HG03520 (cell line): ENCODE results near the gene DLGAP3.

Source experiments
- ATAC-seq: cut with Tn5 transposase; IDR thresholded peaks from one replicate; pipeline ENCODE4 v1.9.1; 2021; ENCODE audit warnings: mild to moderate bottlenecking, moderate library complexity; ENCODE audit not compliant: unreplicated experiment

DLGAP3 gene

GRCh38 chr1:34904236-34905097, 25.0 kb downstream of the DLGAP3 start:
- no peak for ATAC-seq

DNA sequence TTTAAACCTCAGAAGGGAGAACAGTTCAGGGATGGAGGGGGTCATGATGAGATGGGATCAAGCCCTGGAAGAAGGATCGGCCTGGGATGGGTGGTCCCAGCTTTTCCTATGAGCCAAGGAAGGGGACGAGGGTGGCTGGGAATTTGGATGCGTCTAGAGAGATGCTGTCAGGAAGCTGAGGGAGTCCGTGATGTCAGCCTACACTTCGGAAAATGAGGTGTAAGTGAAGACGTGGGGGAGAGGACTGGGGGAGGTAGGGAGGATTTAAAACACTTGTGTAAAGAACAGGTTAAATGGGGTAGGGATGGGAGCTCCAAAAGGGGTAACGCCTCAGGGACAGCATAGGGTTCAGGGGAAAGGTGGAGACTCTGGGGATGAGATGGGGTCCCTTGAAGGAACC, 27.5 kb downstream of the DLGAP3 start:
- no peak for ATAC-seq

- no peak for ATAC-seq
Observed at GRCh38 chr1:34900775-34901502, 28.5 kb downstream of the DLGAP3 start.

- ATAC-seq, result no peak
Observed at GRCh38 chr1:34899906-34900305, 29.5 kb downstream of the DLGAP3 start.

DNA sequence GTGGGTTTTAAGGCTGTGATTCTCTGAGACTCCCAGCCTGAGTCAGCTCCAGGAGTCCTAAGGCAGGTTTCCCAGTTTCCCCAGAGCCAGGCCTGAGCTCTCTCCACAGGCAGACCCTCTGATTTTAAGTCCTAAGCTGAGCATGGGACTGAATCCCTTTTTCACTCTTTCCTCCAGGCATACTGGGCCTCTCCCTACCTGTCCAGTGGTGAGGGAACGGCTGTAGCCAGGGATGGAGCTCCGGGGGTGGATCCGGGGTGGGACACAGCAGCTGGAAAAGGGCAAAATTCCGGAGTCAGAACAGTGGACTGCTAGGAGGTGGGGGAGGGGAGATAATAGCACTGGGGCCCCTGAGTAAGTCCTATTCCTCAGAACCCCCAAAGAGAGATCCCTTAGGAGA, 30.0 kb downstream of the DLGAP3 start:
- no peak for ATAC-seq

- no peak for ATAC-seq
Observed at GRCh38 chr1:34898330-34898761, 31.1 kb downstream of the DLGAP3 start.

DNA sequence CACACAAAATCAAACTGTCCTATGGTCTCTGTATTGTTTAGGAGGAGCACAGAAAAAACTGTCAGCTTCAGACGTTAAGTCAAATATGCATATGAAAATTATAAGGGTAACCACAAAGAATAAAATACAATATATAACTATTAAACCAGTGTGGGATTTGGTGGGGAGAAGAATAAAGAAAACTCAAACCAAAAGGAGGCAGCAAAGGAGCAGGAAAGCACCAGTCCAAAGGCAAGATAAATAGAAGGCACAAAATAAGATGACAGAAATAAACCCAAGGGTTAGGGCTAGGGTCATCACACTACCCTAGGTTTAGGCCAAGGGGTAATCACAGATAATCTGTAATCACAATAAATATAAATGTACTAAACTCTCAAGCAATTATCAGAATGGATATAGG, 32.8 kb downstream of the DLGAP3 start:
- no peak for ATAC-seq

- no peak for ATAC-seq
Observed at GRCh38 chr1:34889705-34890104, 39.7 kb downstream of the DLGAP3 start.

DNA sequence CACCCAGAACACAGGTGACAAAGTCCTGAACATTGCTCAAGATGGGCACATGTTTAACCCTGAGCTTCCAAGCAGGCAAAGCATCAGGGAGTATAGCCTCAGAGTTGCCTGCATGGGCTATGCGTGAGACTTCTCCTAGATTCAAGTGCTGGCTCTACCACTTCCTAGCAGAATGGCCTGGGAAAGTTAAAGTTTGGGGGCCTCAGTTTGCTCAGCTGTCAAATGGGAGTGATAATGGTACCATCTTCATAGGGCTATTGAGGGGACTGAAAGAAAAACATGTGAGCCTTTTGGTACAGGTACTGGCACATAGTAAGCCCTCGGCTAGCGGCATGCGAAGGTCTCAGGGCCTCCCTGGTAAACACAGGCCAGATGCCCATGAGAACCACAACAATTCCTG, 41.9 kb downstream of the DLGAP3 start:
- no peak for ATAC-seq

DNA sequence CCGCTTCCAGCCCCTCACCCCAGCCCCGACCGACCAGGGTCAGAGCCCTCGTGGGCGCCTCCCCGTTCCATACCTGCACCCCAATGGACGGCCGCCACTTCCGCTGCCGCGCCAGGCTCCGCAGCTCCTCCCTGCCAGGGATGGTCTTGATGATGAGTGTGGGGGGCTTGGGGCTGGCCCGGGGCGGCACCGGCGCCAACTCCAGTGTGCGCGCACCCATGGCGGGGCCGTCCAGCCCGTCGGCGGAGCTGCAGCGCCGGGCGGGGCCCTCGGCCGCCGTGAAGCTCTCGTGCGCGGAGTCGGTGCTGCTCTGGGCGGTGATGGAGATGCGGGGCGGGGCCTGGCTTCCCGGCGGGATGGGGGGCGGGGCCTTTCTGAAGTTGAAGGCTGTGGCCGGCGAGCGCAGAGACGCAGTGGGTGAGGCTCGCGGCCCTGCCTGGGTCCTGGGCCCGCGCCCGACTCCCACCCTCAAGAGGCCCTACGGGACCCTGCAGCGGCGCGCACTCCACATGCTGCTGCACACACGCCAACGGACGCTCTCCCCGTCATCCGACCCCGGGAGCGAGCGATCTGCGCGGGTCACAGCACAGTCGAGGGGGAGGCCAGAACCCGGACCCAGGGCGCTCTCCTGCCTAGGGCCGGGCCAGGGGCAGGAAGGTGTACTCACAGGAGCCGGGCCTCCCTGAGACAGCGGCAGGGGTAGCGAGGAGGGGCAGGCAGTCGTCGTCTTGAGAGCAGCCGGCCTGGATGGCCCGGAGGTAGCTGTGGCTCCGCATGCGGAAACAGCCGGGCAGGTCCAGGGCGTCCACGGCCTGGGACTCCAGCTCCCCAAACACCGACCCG, 43.8 kb downstream of the DLGAP3 start:
- no peak for ATAC-seq

- no peak for ATAC-seq
Observed at GRCh38 chr1:34884961-34885360, 44.5 kb downstream of the DLGAP3 start.

GRCh38 chr1:34884536-34884935, 44.9 kb downstream of the DLGAP3 start:
- no peak for ATAC-seq

GRCh38 chr1:34879230-34879629, 50.2 kb downstream of the DLGAP3 start:
- ATAC-seq, result no peak

DNA sequence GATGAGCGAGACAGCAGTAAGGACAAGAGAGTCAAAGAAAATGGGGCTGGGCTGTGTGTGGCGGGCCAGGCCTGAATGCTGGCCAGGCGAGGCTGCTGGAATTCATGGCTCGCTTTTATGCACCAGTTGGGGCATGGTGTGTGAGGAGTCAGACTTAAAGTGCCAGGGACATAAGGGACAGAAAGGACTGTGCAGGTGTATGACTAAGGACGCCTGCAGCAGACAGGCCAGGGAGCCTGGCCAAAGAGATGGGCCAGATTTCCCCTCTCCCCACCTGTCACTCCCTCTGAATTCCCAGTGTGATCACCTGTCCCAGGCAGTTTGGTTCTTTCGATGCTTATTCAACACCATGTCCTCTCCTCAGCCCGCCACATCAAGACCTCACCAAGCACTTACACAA, 53.0 kb downstream of the DLGAP3 start:
- no peak for ATAC-seq

DNA sequence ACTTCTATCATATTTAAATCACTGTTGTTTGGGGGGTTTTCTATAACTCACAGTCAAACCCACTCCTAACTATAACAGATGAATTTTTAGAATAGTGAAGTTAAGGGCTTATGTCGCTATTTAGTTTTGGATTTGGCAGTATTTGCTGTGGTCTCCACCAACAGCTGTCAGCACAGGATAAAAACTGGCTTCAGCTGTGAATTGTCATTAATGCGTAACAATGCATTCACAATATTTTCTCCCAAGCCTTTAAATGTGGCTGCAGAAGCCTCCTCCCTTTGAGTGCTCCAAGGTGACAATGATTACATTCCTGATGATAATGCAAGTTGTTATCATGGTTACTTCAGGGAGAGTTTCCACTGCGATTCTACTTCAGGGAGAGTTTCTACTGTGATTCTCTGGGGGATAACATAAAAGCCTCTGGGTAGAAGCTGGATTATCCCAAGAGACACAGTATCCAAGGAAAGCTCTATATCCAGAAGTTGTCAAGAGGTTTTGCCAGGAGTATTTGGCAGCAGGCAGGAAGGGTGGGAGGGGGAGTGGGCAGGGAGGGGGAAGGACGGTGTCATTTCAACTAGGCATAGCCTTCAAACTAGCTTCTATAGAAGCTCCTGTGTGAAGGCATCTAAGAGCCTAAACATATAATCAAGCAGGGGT, 55.0 kb downstream of the DLGAP3 start:
- no peak for ATAC-seq

GRCh38 chr1:34872133-34872503, 57.3 kb downstream of the DLGAP3 start:
- ATAC-seq, result no peak

- ATAC-seq, result no peak
Observed at GRCh38 chr1:34871443-34872132, 57.9 kb downstream of the DLGAP3 start.

GRCh38 chr1:34870395-34870794, 59.1 kb downstream of the DLGAP3 start:
- ATAC-seq, result no peak

- ATAC-seq, result no peak
Observed at GRCh38 chr1:34869760-34870159, 59.7 kb downstream of the DLGAP3 start.
